LNCaP clone FGC (cell line): ENCODE results near the gene ELMO1.

Experiments
- DNase-seq: peaks from one replicate; pipeline ENCODE4 v3.0.0-alpha.2; 2011; ENCODE audit warnings: low read depth
- H3K4me3 ChIP-seq: 2 replicates; pipeline ENCODE4 v1.5.1; 2011; ENCODE audit warnings: mild to moderate bottlenecking, low read depth, low read length, control low read depth
- TF ChIP-seq, protein P1 (sequence below): IDR thresholded peaks from 2 replicates; pipeline ENCODE4 v1.5.1; 2012; ENCODE audit warnings: mild to moderate bottlenecking; ENCODE audit not compliant: control insufficient read depth, insufficient read depth; ENCODE audit errors: extremely low read depth

Gene ELMO1

DNA sequence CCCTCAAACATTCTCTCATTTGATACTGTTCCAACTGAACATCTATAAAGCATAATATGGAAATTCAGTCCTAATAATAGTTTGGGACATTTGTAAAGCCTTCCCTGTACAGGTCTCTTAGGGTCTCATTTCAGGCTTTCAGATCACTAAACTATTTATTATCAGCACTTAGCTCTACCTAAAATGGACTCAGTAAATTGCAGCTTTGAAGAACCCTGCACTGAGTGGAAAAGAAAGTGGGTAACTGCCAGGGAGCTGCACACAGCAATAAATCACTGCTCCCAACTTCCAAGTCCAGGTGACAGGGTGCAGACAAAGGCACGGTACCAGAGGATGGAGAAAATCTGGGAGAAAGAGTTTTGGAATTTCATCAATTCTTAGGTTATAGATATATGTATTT lies 559.5 kb downstream of the ELMO1 start:
- no peak overlapping the region for H3K4me3 ChIP-seq
- TF ChIP-seq, protein P1, sequence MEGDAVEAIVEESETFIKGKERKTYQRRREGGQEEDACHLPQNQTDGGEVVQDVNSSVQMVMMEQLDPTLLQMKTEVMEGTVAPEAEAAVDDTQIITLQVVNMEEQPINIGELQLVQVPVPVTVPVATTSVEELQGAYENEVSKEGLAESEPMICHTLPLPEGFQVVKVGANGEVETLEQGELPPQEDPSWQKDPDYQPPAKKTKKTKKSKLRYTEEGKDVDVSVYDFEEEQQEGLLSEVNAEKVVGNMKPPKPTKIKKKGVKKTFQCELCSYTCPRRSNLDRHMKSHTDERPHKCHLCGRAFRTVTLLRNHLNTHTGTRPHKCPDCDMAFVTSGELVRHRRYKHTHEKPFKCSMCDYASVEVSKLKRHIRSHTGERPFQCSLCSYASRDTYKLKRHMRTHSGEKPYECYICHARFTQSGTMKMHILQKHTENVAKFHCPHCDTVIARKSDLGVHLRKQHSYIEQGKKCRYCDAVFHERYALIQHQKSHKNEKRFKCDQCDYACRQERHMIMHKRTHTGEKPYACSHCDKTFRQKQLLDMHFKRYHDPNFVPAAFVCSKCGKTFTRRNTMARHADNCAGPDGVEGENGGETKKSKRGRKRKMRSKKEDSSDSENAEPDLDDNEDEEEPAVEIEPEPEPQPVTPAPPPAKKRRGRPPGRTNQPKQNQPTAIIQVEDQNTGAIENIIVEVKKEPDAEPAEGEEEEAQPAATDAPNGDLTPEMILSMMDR: no peak
- DNase-seq: no peak

DNA sequence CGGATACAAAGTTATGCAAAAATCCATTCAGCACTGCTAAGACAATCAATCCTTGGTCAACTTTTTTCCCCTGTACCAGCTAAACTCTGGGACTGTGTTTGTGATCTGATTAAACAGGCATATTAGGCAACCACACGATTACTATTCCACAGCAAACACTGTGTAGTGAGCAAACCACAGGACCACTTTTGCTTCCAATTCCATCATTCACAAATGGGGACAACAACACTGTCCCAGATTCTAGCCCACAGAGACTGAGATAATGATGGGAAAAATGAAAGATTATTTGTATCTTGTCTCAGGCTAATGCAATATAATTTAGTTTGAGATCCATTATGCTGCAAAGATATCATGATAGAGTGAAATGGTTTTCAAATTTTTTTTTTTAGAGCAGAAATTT lies 560.7 kb downstream of the ELMO1 start:
- no peak for DNase-seq
- H3K4me3 ChIP-seq: no peak overlapping the region
- TF ChIP-seq, protein P1: no peak

GRCh38 chr7:36887233-36887632 lies 561.4 kb downstream of the ELMO1 start:
- no peak overlapping the region for H3K4me3 ChIP-seq
- TF ChIP-seq, protein P1: no peak
- no peak for DNase-seq

DNA sequence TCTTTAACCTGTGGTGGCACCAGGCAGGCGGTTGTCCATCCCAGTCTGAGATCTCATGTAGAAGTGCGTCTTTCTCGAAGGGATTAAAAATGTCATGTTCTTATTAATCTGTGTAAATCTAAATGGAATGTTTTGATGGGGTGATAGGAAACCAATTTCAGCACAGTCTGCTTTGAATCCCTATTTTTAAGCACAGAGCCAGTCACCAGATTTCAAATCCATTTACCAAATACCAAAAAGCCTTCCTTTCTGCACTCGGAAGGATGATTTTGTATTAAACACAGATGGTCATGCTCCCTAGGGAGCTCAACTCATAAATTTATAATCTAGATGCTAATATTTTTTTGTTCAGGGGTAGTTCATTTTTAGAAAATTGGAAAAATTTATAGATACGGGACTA lies 563.8 kb downstream of the ELMO1 start:
- no peak for DNase-seq
- no peak overlapping the region for H3K4me3 ChIP-seq
- TF ChIP-seq, protein P1: no peak

DNA sequence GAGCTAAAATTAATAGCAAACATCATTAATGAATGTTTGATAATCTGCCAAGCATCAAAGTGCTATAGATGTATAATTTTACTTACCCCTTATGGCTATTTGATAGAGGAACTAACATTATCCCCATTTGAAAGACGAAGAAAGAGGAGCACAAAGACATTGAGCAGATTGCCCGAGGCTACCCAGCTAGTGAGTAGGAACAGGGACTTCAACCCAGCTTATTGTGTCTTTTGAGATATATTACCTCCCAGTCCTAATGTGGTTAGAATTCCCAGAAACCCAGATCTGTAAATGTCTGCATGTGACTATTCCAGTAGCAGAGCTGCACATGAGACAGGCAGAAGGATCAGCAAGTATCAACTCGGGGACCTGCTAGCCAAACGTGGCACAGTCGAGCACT lies 564.3 kb downstream of the ELMO1 start:
- TF ChIP-seq, protein P1: no peak
- no peak overlapping the region for H3K4me3 ChIP-seq
- DNase-seq: no peak

DNA sequence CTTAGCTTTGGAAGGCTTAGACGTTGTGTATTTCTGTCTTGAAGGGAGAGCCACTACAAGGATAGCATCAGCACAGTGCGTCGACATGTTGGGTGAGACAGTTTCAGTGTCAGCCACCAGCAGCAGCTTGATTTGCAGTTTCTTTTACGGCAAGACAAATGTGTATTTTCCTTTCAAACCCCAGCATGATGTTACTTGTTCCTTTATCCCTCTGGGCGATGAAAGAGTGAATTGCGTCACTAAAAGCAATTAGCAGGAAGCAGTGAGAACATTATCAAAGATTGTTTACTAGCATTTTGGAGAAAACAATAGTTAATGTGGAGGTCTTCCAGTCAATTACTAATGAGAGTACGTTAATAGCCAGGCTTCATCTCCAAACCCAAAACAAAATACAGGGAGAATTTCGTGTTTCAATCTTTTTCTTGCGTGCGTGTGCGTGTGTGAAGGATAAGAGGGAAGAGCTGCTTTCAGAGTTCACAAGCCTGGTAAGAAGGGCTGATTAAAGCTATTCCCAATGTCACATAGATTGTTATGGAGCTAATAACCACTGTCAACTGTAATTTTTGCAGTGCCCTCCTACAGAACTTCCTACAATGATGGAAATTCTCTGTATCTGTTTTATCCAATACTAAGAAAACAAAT lies 567.3 kb downstream of the ELMO1 start:
- TF ChIP-seq, protein P1: no peak
- no peak overlapping the region for H3K4me3 ChIP-seq
- DNase-seq: no peak

DNA sequence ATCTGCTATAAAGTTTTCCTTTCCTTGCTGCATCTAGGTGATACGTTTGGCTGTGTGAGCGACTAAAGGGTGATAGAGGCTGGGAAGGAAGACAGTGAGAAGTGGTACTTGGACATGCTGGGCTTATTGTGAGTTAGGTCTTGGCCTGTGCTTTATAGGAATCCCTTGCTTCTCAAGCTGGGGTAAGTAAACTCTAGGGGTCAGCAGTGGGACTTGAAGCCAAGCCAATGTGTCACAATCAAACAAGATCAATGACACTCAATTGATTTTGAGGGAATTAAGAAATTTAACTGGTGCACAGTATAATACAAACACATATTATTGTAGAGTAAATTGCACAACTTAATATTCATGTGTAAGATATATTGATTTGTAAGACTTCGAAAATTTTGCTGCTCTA lies 568.6 kb downstream of the ELMO1 start:
- TF ChIP-seq, protein P1: no peak
- no peak for DNase-seq
- H3K4me3 ChIP-seq: no peak overlapping the region
